BLaER1 treated with 17β-estradiol and CSF1 and Interleukin-3, amounts not matched to agents 10 nM and 100 nM (cell line): Measurements from ENCODE around the gene CHN1.

Source experiments
- H3K27ac ChIP-seq, 11 experiments: shearing (Covaris generic); formaldehyde crosslinking; 2 replicates each; pipeline ENCODE4 v1.8.1; 2022
- H3K27me3 ChIP-seq, 11 experiments: shearing (Covaris generic); formaldehyde crosslinking; 2 replicates each; pipeline ENCODE4 v1.8.1; 2022
- H3K36me3 ChIP-seq, 11 experiments: shearing (Covaris generic); formaldehyde crosslinking; 2 replicates each; pipeline ENCODE4 v1.8.1; 2022
- H3K4me1 ChIP-seq, 10 experiments: shearing (Covaris generic); formaldehyde crosslinking; 2 replicates each; pipeline ENCODE4 v1.8.1; 2022
- H3K4me2 ChIP-seq, 11 experiments: shearing (Covaris generic); formaldehyde crosslinking; 2 replicates each; pipeline ENCODE4 v1.8.1; 2022
- H3K4me3 ChIP-seq, 10 experiments: shearing (Covaris generic); formaldehyde crosslinking; 2 replicates each; pipeline ENCODE4 v1.8.1; 2022
- H3K9ac ChIP-seq, 11 experiments: shearing (Covaris generic); formaldehyde crosslinking; 2 replicates each; pipeline ENCODE4 v1.8.1; 2022
- H3K9me3 ChIP-seq, 11 experiments: shearing (Covaris generic); formaldehyde crosslinking; replicated peaks in 1 of 11; 2 replicates each; pipeline ENCODE4 v1.8.1; 2022
- H4K20me1 ChIP-seq, 11 experiments: shearing (Covaris generic); formaldehyde crosslinking; 2 replicates each; pipeline ENCODE4 v1.8.1; 2022
- Cebpa-rat ChIP-seq, 11 experiments: shearing (Covaris generic); IDR thresholded peaks; 2 replicates each; pipeline ENCODE4 v1.8.1; 2022

The CHN1 gene

DNA sequence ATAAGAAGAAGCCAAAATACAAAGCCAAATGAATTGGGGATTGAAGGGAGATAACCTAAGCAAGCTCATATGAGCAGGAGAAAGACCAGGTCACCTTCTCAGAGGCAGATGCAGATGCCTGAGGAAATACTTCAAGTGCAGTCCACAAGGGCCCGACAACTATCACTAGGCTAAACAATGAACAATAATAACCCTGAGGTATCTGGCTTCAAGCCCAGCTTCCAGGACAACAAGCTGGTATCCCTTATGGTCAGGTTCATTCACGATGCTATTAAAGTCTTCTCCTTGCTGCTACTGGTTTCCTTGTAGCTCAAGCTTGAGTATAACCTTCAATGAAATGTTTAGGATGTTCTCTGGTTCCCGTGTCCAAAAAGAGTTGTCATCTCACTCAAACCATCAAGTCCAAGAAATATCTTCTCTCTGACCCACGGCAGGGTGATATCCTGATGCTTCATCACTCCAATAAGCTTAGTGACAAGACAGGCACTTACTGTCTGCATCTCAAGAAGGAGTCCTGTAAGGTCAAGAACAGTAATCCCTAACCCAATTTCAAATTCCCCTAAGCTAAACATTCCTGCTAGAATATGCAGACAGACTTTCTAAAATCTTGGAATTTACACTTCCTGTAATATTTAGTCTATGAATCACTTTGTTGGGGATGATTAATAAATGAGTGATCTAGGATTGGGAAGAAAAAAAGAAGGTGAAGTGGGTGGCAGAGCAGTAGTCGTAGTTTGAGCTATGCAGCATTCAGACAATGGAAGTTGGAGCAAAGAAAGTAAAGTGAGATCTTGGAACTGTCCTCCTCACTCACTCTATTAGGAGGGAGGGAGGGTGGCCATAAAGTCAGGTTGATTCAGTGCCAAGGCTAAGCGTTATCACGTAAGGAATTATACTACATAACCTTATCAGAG is 33.1 kb downstream of the CHN1 start:
- Histone ChIP-seq H3K4me2 (no peak overlapping the region), H3K36me3 (no peaks in the 10 kb centered on the region), H3K27me3 (peaks cover 0 to 16% (median 0%) of the 10 kb centered on the region in 11 experiments; a peak in 1 of 22 replicates), H3K4me3 (no peak overlapping the region), H4K20me1 (no peaks in the 10 kb centered on the region), H3K9ac (no peak overlapping the region), H3K27ac (no peak overlapping the region), H3K4me1 (peaks cover 15 to 37% (median 24%) of the 10 kb centered on the region in 10 experiments), H3K9me3 (0 out of 22 replicates have a peak, but pooled peaks cover 0 to under 1% (median 0%) of the 10 kb centered on the region in 11 experiments)
- no peak for TF ChIP-seq Cebpa-rat (IDR thresholded peaks at IDR 0.05)

DNA sequence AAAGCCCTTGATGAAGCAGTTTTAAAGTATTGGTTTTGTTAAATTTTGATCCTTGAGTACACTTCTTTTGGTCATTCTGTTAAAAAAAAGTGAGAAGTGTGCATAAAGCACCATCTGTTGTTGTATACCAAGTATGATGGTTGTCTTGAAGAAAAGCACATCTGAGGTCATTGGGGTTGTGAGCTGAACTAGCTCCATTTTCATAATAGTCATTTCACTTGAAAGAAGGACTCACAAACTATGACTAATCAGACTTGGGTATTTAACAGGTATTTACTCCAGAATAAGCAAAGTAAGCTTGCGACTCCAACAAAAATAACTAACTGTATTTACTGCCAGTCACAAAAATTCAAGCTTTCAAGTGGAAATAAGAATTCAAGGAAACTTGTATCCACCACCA is 35.1 kb downstream of the CHN1 start:
- peak overlapping the region in 6 of 11 experiments; percentile 43 to 70 (median 61); a peak in 8 of 22 replicates for H3K4me2 ChIP-seq
- 0 out of 22 replicates have a peak, but pooled peaks cover 0 to 4% (median 0%) of the 10 kb centered on the region in 11 experiments for H3K9me3 ChIP-seq
- H3K9ac ChIP-seq, result no peak overlapping the region
- H4K20me1 ChIP-seq, result no peaks in the 10 kb centered on the region
- no peak for TF ChIP-seq Cebpa-rat (IDR thresholded peaks at IDR 0.05)
- H3K36me3 ChIP-seq, result no peaks in the 10 kb centered on the region
- no peak overlapping the region for H3K4me3 ChIP-seq
- peaks cover 0 to 17% (median 0%) of the 10 kb centered on the region in 11 experiments; a peak in 3 of 22 replicates for H3K27me3 ChIP-seq
- H3K27ac ChIP-seq, result no peak overlapping the region
- H3K4me1 ChIP-seq, result peaks cover 24 to 57% (median 40%) of the 10 kb centered on the region in 10 experiments

DNA sequence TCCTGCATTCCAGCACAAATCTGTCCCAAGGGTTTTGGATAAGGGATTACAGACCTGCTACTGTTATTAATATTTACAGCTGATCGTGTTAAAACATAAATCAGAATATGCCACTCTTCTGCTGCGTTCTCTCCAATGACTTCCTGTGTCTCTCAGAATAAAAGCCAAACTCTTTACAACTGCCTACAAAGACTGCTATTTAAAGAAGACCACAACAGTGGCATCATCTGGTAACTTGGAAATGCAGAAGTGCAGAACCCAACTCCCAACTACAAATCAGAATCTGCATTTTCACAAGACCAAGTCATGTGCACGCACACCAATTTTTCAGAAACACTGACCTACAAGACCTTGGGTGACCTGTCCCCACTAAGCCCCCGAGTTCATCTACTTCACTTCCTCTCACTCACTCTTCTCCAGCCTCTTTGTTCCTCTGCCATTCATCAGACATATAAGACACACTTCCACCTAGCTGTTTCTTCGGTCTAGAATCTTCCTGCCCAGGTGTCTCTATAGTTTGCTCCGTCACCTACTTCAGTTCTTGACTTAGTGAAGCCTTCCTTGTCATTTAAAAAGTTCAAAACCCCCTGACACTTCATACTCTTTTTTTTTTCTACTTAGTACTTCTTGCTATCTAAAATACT is 36.0 kb downstream of the CHN1 start:
- Histone ChIP-seq H4K20me1 (no peaks in the 10 kb centered on the region), H3K27me3 (peaks cover 0 to 17% (median 0%) of the 10 kb centered on the region in 11 experiments; a peak in 3 of 22 replicates), H3K4me3 (no peak overlapping the region; a peak in 1 of 20 replicates), H3K9ac (no peak overlapping the region), H3K27ac (no peak overlapping the region), H3K4me2 (peak overlapping the region; percentile 36 to 79 (median 56)), H3K4me1 (peaks cover 24 to 57% (median 40%) of the 10 kb centered on the region in 10 experiments), H3K36me3 (no peaks in the 10 kb centered on the region), H3K9me3 (peaks cover 3 to 8% (median 4%) of the 10 kb centered on the region in 11 experiments; a peak in 17 of 22 replicates)
- no peak for TF ChIP-seq Cebpa-rat (IDR thresholded peaks at IDR 0.05)

DNA sequence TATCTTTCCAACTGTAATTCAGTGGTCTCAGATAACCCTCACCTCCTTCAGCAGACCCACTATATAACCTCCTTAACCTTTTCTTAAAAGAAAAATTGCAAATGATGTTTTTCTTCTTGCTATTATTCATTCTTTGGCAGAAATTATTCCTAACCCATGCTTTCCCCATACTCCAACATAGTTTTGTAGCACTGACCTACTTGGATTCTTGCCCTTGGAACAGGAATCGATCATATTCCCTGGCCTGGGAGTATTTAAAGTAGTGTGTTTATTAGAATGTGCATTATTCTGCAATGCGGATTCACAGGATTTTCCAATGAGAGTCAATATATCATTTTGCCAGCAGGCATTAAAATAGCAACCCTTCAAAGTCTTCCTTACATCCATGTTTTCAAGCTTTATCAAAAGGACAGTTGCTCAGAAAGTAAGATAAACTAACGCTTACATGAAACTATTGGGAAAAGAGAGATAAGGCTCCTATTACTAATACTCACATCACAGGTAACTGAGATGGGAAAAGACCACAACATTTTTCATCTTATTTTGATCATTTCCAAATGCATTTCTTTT is 37.4 kb downstream of the CHN1 start:
- Histone ChIP-seq H3K4me1 (peaks cover 24 to 53% (median 38%) of the 10 kb centered on the region in 10 experiments), H3K27ac (no peak overlapping the region), H3K4me2 (peak overlapping the region in 6 of 11 experiments; percentile 43 to 72 (median 66); a peak in 9 of 22 replicates), H4K20me1 (no peaks in the 10 kb centered on the region), H3K27me3 (peaks cover 0 to 17% (median 0%) of the 10 kb centered on the region in 11 experiments; a peak in 3 of 22 replicates), H3K9me3 (peaks cover 12 to 20% (median 16%) of the 10 kb centered on the region in 11 experiments; a peak in 21 of 22 replicates), H3K4me3 (no peak overlapping the region), H3K9ac (no peak overlapping the region), H3K36me3 (no peaks in the 10 kb centered on the region)
- TF ChIP-seq Cebpa-rat (IDR thresholded peaks at IDR 0.05), result no peak

DNA sequence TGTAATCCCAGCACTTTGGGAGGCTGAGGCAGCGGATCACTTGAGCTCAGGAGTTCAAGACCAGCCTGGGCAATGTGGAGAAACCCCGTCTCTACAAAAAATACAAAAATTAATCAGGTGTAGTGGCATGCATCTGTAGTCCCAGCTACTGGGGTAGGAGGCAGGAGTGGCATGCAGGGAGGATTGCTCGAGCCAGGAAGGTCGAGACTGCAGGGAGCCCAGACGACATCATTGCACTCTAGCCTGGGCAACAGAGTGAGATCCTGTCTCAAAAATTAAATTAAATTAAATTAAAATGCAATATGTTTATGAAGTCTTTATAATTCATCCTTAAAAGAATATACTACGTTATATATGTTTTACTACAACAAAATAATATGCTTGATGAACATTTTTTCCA is 38.1 kb downstream of the CHN1 start:
- Histone ChIP-seq H3K27me3 (peaks cover 0 to 17% (median 0%) of the 10 kb centered on the region in 11 experiments; a peak in 3 of 22 replicates), H3K4me1 (peaks cover 24 to 53% (median 38%) of the 10 kb centered on the region in 10 experiments), H3K9ac (no peak overlapping the region), H3K4me2 (peak overlapping the region in 7 of 11 experiments; percentile 43 to 76 (median 69); a peak in 12 of 22 replicates), H3K4me3 (no peak overlapping the region), H3K36me3 (no peaks in the 10 kb centered on the region), H4K20me1 (no peaks in the 10 kb centered on the region), H3K9me3 (peaks cover 12 to 22% (median 16%) of the 10 kb centered on the region in 11 experiments; a peak in 21 of 22 replicates), H3K27ac (peak overlapping the region in 4 of 11 experiments; percentile 48 to 65 (median 52); a peak in 5 of 22 replicates)
- no peak for TF ChIP-seq Cebpa-rat (IDR thresholded peaks at IDR 0.05)

DNA sequence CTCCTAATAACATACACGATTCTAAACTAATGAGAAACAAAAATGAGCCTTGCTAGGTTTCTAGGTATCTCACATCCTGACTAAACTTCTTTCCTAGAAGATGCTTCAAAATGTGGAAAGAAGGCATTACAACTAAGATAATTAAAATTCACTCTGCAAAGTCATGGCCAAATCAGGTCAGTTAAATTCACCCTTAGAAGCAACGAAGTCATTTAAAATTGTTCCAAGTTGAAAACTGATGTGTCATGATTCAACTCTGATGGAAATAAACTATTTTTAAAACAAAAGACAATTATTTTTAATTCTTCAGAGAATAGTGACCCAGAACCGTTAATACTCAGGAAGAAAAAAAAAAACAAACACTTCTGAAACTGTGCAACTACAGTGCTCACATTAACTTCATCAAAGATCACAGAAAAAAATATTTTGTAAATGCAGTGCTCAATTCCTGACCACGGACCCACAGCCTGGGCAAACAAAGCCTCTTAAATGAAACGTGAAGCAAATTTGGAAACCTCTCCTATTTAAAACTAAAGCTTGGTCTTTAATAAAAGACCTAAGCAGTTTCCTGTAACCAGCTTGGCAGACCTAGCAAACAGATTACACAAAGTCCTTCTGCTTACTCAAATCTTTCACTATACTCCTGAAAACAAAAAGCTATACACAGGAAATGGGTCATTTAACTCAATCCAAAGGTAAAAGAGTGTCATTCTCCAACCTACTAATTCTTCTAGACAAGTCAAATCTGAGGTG is 39.0 kb downstream of the CHN1 start:
- H3K27ac ChIP-seq, result peak overlapping the region in 5 of 11 experiments; percentile 19 to 65 (median 48); a peak in 9 of 22 replicates
- H3K27me3 ChIP-seq, result peaks cover 0 to 17% (median 0%) of the 10 kb centered on the region in 11 experiments; a peak in 3 of 22 replicates
- H3K4me2 ChIP-seq, result peak overlapping the region in 10 of 11 experiments; percentile 29 to 76 (median 56); a peak in 16 of 22 replicates
- no peaks in the 10 kb centered on the region for H4K20me1 ChIP-seq
- H3K9me3 ChIP-seq, result peaks cover 12 to 28% (median 17%) of the 10 kb centered on the region in 11 experiments; a peak in 21 of 22 replicates
- TF ChIP-seq Cebpa-rat (IDR thresholded peaks at IDR 0.05), result no peak
- peak overlapping the region in 4 of 11 experiments; percentile 8 to 55 (median 40); a peak in 5 of 22 replicates for H3K9ac ChIP-seq
- no peaks in the 10 kb centered on the region for H3K36me3 ChIP-seq
- H3K4me3 ChIP-seq, result 0 out of 20 replicates have a peak overlapping the region, but pooled peaks of 1 of the 10 experiments have one; percentile 3
- H3K4me1 ChIP-seq, result peaks cover 24 to 53% (median 38%) of the 10 kb centered on the region in 10 experiments

DNA sequence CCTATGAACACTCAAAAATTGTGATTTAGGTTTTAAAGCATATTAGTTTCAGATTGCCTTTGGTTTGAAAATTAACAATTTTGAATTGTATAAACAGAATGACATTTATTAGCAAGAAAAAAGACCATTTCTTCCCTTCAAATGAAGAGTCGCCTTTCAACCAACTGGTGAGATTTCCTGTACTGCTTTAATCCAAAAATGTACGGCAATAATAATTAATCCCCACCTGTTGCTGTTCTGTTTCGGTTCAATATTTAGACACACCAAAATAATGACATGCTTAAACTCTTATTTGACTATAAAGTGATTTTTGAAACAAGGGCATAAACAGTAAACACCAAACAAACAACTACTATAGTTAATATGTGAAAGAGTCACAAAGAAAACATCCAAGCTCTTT is 39.6 kb downstream of the CHN1 start:
- Histone ChIP-seq H4K20me1 (no peaks in the 10 kb centered on the region), H3K4me2 (peak overlapping the region in 9 of 11 experiments; percentile 29 to 76 (median 61); a peak in 14 of 22 replicates), H3K4me1 (peaks cover 24 to 55% (median 38%) of the 10 kb centered on the region in 10 experiments), H3K9ac (no peak overlapping the region; a peak in 1 of 22 replicates), H3K9me3 (peaks cover 12 to 28% (median 17%) of the 10 kb centered on the region in 11 experiments; a peak in 21 of 22 replicates), H3K27me3 (peaks cover 0 to 17% (median 0%) of the 10 kb centered on the region in 11 experiments; a peak in 3 of 22 replicates), H3K27ac (peak overlapping the region in 5 of 11 experiments; percentile 19 to 65 (median 48); a peak in 5 of 22 replicates), H3K4me3 (no peak overlapping the region), H3K36me3 (no peaks in the 10 kb centered on the region)
- TF ChIP-seq Cebpa-rat (IDR thresholded peaks at IDR 0.05), result no peak
